SK-N-SH (cell line): ENCODE data around the gene HSF4. TPM values are rescaled to one million over a fixed set of nuclear protein-coding genes. Genes with fewer than 3 reads are reported as not detected.
"Not testable (repeated sequence)": the region's sequence is repeated elsewhere in the genome, so short reads cannot be mapped to it uniquely, and the experiment has no call there.

Experiments used
- CTCF ChIA-PET: fragments of 300-600, 350-600 bp; formaldehyde crosslinking; extraction: SDS; loops from one replicate; lab custom pipeline; 2021; lab: Yijun Ruan, JAX
- POLR2A ChIA-PET: fragments of 350-600 bp; sonication (Branson Sonifier 250); formaldehyde crosslinking; extraction: SDS; loops from one replicate; lab custom pipeline; 2020; ENCODE audit warnings: antibody characterized with exemption, inconsistent platforms; lab: Yijun Ruan, JAX
- DNase-seq: peaks from one replicate; pipeline ENCODE4 v3.0.0; 2012
- H2AFZ ChIP-seq: fragments of 200-600 bp; sonication (generic); 2 replicates; pipeline ENCODE4 v1.8.1; 2016; ENCODE audit warnings: antibody characterized with exemption, mild to moderate bottlenecking, low read depth
- H3F3A ChIP-seq: fragments of 200-600 bp; sonication (generic); replicated peaks from 2 replicates; pipeline ENCODE3; 2016; ENCODE audit warnings: antibody characterized with exemption, mild to moderate bottlenecking; ENCODE audit not compliant: insufficient read depth
- H3K27ac ChIP-seq, 2 experiments: fragments of 200-500 bp in 1 of 2; fragments of 200-600 bp in 1 of 2; sonication (Bioruptor generic) in 1 of 2; sonication (generic), shearing (Covaris generic) in 1 of 2; 2 replicates each; pipeline versions ENCODE4 v1.5.1 to v1.6.1; 2014 to 2016; ENCODE audit warnings: low read depth in 2 of 2, inconsistent platforms in 1 of 2, low read length in 1 of 2, mild to moderate bottlenecking in 1 of 2, mixed read lengths in 1 of 2
- H3K27me3 ChIP-seq: fragments of 200-600 bp; sonication (generic), shearing (Covaris generic); 2 replicates; pipeline ENCODE4 v1.6.1; 2016; ENCODE audit warnings: mixed run types; ENCODE audit not compliant: insufficient read depth
- H3K36me3 ChIP-seq, 2 experiments: fragments of 200-500 bp in 1 of 2; fragments of 200-600 bp in 1 of 2; sonication (Bioruptor generic) in 1 of 2; sonication (generic) in 1 of 2; replicated peaks in 1 of 2; 2 replicates each; pipeline versions ENCODE3 to v1.5.1; 2014 to 2016; ENCODE audit warnings: low read length in 1 of 2, mild to moderate bottlenecking in 1 of 2; ENCODE audit not compliant: insufficient read depth in 2 of 2, control insufficient read depth in 1 of 2
- H3K4me1 ChIP-seq, 2 experiments: fragments of 200-500 bp in 1 of 2; fragments of 200-600 bp in 1 of 2; sonication (Bioruptor generic) in 1 of 2; sonication (generic), shearing (Covaris generic) in 1 of 2; 2 replicates each; pipeline versions ENCODE4 v1.5.1 to v1.6.1; 2014 to 2016; ENCODE audit warnings: low read depth in 1 of 2, low read length in 1 of 2, mixed run types in 1 of 2; ENCODE audit not compliant: insufficient read depth in 2 of 2, control insufficient read depth in 1 of 2
- H3K4me2 ChIP-seq: fragments of 200-600 bp; sonication (generic), shearing (Covaris generic); 2 replicates; pipeline ENCODE4 v1.6.1; 2017; ENCODE audit warnings: mixed run types
- H3K4me3 ChIP-seq, 2 experiments: fragments of 200-500 bp in 1 of 2; fragments of 200-600 bp in 1 of 2; sonication (Bioruptor generic) in 1 of 2; sonication (generic), shearing (Covaris generic) in 1 of 2; 2 replicates each; pipeline versions ENCODE4 v1.5.1 to v1.8.1; 2014 to 2016; ENCODE audit warnings: low read depth in 2 of 2, inconsistent platforms in 1 of 2, low read length in 1 of 2, mild to moderate bottlenecking in 1 of 2, mixed read lengths in 1 of 2, moderate library complexity in 1 of 2
- H3K79me2 ChIP-seq: fragments of 200-600 bp; sonication (generic); 2 replicates; pipeline ENCODE4 v1.8.1; 2017; ENCODE audit warnings: mild to moderate bottlenecking; ENCODE audit not compliant: insufficient read depth
- H3K9ac ChIP-seq: fragments of 200-600 bp; sonication (generic); 2 replicates; pipeline ENCODE4 v1.6.1; 2017; ENCODE audit warnings: mixed run types
- H3K9me2 ChIP-seq: fragments of 200-600 bp; sonication (generic); 2 replicates; pipeline ENCODE4 v1.6.1; 2017; ENCODE audit warnings: mixed run types
- H3K9me3 ChIP-seq: fragments of 200-600 bp; sonication (generic); 2 replicates; pipeline ENCODE4 v1.6.1; 2017; ENCODE audit warnings: mixed run types, mild to moderate bottlenecking, moderate library complexity
- H4K20me1 ChIP-seq: fragments of 200-600 bp; sonication (generic); 2 replicates; pipeline ENCODE4 v1.6.1; 2017; ENCODE audit warnings: mild to moderate bottlenecking, mixed run types; ENCODE audit not compliant: insufficient read depth
- FOSL2 ChIP-seq: IDR thresholded peaks from 2 replicates; pipeline ENCODE4 v1.4.0; 2012; ENCODE audit warnings: low read depth, mild to moderate bottlenecking, moderate library complexity, borderline replicate concordance
- FOXJ3 ChIP-seq: sonication (generic); formaldehyde crosslinking; IDR thresholded peaks from 2 replicates; pipeline ENCODE4 v1.5.1; 2020; ENCODE audit warnings: mild to moderate bottlenecking, missing genetic modification reagents
- GABPA ChIP-seq: IDR thresholded peaks from 2 replicates; pipeline ENCODE4 v1.4.0; 2012; ENCODE audit warnings: low read depth, mild to moderate bottlenecking
- GATA2 ChIP-seq: sonication (generic); formaldehyde crosslinking; IDR thresholded peaks from 2 replicates; pipeline ENCODE4 v1.5.0; 2020; ENCODE audit warnings: mild to moderate bottlenecking, missing genetic modification reagents
- JUND ChIP-seq: IDR thresholded peaks from 2 replicates; pipeline ENCODE4 v1.4.0; 2012
- MXI1 ChIP-seq: IDR thresholded peaks from 2 replicates; pipeline ENCODE4 v1.6.1; 2012; ENCODE audit warnings: mild to moderate bottlenecking, low read depth, low read length, improper control_type of control experiment
- NFIC ChIP-seq: IDR thresholded peaks from 2 replicates; pipeline ENCODE4 v1.4.0; 2012; ENCODE audit warnings: borderline replicate concordance
- NRF1 ChIP-seq: IDR thresholded peaks from 2 replicates; pipeline ENCODE4 v1.6.1; 2012; ENCODE audit warnings: low read depth, mild to moderate bottlenecking, low read length
- RAD21 ChIP-seq: IDR thresholded peaks from 2 replicates; pipeline ENCODE4 v1.6.1; 2012; ENCODE audit warnings: mild to moderate bottlenecking, low read length
- SIN3A ChIP-seq: IDR thresholded peaks from 2 replicates; pipeline ENCODE4 v1.6.1; 2012; ENCODE audit warnings: low read depth, mild to moderate bottlenecking, low read length, moderate library complexity, borderline replicate concordance
- SMC3 ChIP-seq: IDR thresholded peaks from 2 replicates; pipeline ENCODE4 v1.6.1; 2012; ENCODE audit warnings: low read depth, low read length, improper control_type of control experiment
- WGBS: methylation state at CpG from one replicate; pipeline ENCODE4 v1.1.6; 2017; ENCODE audit warnings: low lambda C conversion rate; 5-methylcytosine and 5-hydroxymethylcytosine counted together
- polyA plus RNA-seq, 3 experiments: library from polyadenylated mRNA; depleted of rRNA; stranded (reverse); fragments of >200 nt; gene quantifications; 2 replicates each; pipeline ENCODE4 v1.2.3, GENCODE V29; 2012
- TF ChIP-seq, protein P1 (sequence below): IDR thresholded peaks from 2 replicates; pipeline ENCODE4 v1.4.0; 2012; ENCODE audit warnings: low read depth, borderline replicate concordance
- TF ChIP-seq, protein P2 (sequence below): fragments of 150-350 bp; IDR thresholded peaks from 2 replicates; pipeline ENCODE4 v1.6.1; 2017; ENCODE audit warnings: antibody characterized with exemption, low read length, low read depth, borderline replicate concordance

HSF4 gene
- polyA plus RNA-seq, 1 of the 3 experiments (the other 2 are of a cell fraction) = 33.4 TPM

DNA sequence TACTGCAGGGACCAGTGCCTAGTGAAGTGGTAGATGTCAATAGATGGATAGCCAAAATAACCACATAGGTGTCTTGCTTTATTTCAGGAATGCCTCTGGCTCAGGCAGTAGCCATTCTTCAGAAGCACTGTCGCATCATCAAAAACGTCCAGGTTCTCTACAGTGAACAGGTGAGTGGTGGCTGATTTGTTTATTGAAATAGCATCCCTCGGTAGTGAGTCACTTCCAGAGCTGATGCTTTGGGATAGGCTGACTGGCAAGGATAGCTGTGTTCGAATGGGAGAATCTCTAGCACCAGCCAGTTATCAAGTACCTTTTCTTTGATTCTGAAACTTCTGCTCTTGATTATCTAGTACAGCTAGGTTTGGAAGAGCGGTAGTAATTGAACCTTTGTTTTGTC, 44.5 kb upstream of the HSF4 start:
- no peak overlapping the region for H3K9ac ChIP-seq
- CTCF ChIA-PET = interaction anchor here (1.4 to 1.7 kb wide), 2 partner anchors 35 to 143 kb away, joined by 4 to 10 read pairs; no protein-coding TSS in a partner anchor
- 68% methylated on average over 5 of the region's 5 CpGs for WGBS
- peaks cover 0 to 4% of the 10 kb centered on the region in 2 experiments; a peak in 1 of 4 replicates for H3K4me1 ChIP-seq
- peaks cover 8% of the 10 kb centered on the region; the same call in 1 of the 2 replicates for H4K20me1 ChIP-seq
- H3K27me3 ChIP-seq = no peaks in the 10 kb centered on the region
- POLR2A ChIA-PET = interaction anchor here (0.9 kb wide), 1 partner anchor 31 kb away, joined by 3 read pairs; the partner anchor contains the start of gene B3GNT9
- H3K9me2 ChIP-seq = no peaks in the 10 kb centered on the region
- no peak overlapping the region for H3K4me3 ChIP-seq
- TF ChIP-seq NFIC = no peak
- no peak for TF ChIP-seq GABPA
- no peak for TF ChIP-seq RAD21
- TF ChIP-seq GATA2 (CRISPR knock-in tag) = no peak
- no peak for TF ChIP-seq NRF1
- no peak for TF ChIP-seq JUND
- TF ChIP-seq MXI1 = no peak
- no peak for TF ChIP-seq SIN3A
- TF ChIP-seq, protein P1, sequence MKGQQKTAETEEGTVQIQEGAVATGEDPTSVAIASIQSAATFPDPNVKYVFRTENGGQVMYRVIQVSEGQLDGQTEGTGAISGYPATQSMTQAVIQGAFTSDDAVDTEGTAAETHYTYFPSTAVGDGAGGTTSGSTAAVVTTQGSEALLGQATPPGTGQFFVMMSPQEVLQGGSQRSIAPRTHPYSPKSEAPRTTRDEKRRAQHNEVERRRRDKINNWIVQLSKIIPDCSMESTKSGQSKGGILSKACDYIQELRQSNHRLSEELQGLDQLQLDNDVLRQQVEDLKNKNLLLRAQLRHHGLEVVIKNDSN = no peak
- TF ChIP-seq FOXJ3 = no peak
- no peak for TF ChIP-seq FOSL2
- H3K9me3 ChIP-seq = no peaks in the 10 kb centered on the region
- peaks cover 48% of the 10 kb centered on the region for H3K79me2 ChIP-seq
- H3F3A ChIP-seq = peaks cover 11% of the 10 kb centered on the region
- no peak for DNase-seq
- no peak overlapping the region for H2AFZ ChIP-seq
- peaks cover 19 to 39% of the 10 kb centered on the region in 2 experiments for H3K36me3 ChIP-seq
- no peak overlapping the region for H3K27ac ChIP-seq
- H3K4me2 ChIP-seq = no peak overlapping the region

DNA sequence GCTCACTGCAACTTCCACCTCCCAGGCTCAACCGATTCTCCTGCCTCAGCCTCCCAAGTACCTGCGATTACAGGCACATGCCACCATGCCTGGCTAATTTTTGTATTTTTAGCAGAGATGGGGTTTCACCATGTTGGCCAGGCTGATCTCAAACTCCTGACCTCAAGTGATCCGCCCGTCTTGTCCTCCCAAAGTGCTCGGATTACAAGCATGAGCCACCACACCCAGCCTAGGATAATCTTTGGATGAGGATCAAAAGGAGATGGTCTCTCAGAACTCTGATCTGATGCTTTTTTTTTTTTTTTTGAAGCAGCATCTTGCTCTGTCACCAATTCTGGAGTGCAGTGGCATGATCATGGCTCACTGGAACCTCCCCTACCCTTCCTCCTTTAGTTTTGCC, 41.7 kb upstream of the HSF4 start:
- POLR2A ChIA-PET, H2AFZ ChIP-seq, H3K4me1 ChIP-seq, H3F3A ChIP-seq, H3K9ac ChIP-seq, DNase-seq, H3K9me2 ChIP-seq, H3K4me3 ChIP-seq, H4K20me1 ChIP-seq, H3K9me3 ChIP-seq, H3K27me3 ChIP-seq, H3K27ac ChIP-seq, H3K4me2 ChIP-seq: not testable (repeated sequence)
- CTCF ChIA-PET = interaction anchor here (0.8 kb wide), 1 partner anchor 33 kb away, joined by 3 read pairs; no protein-coding TSS in a partner anchor
- 97% methylated on average over 5 of the region's 5 CpGs for WGBS
- Histone ChIP-seq H3K36me3 (peaks cover 28 to 43% of the 10 kb centered on the region in 2 experiments), H3K79me2 (peaks cover 30% of the 10 kb centered on the region)

DNA sequence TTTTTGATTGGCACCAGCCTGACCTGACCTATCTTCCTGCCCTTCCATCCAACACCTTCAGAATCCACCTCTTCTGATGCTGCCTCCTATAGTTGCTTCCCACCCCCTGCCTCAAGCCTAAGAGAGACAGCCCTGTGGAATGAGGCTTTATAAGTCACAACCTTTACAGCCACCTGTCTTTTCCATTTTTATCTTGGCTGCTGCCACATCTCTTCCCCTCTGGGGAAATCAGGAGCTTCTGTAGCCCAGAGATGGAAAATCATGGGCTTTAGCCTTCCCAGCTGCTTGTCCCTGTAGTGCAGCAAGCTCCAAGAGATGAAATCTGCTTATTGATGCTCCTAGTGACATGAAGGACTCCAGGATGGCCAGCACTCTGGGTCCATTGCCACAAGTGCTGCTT, 36.1 kb upstream of the HSF4 start:
- no peaks in the 10 kb centered on the region for H3K9me2 ChIP-seq

More for the DNA sequence above, 36.1 kb upstream of the HSF4 start:
- ChIA-PET POLR2A (no interaction called here), CTCF (interaction anchor here (0.9 to 2.8 kb wide), 4 partner anchors 10 to 143 kb away, joined by 3 to 11 read pairs (median 4); no protein-coding TSS in a partner anchor)
- Histone ChIP-seq H3K27ac (no peak overlapping the region), H3K4me2 (no peak overlapping the region), H3F3A (no peaks in the 10 kb centered on the region), H3K9ac (no peak overlapping the region), H2AFZ (no peak overlapping the region), H3K9me3 (no peaks in the 10 kb centered on the region), H3K27me3 (no peaks in the 10 kb centered on the region), H4K20me1 (no peaks in the 10 kb centered on the region), H3K4me3 (no peak overlapping the region), H3K4me1 (no peaks in the 10 kb centered on the region), H3K79me2 (0 out of 2 replicates have a peak, but pooled peaks cover 2% of the 10 kb centered on the region), H3K36me3 (peaks cover 33 to 44% of the 10 kb centered on the region in 2 experiments)
- TF ChIP-seq, protein P2, sequence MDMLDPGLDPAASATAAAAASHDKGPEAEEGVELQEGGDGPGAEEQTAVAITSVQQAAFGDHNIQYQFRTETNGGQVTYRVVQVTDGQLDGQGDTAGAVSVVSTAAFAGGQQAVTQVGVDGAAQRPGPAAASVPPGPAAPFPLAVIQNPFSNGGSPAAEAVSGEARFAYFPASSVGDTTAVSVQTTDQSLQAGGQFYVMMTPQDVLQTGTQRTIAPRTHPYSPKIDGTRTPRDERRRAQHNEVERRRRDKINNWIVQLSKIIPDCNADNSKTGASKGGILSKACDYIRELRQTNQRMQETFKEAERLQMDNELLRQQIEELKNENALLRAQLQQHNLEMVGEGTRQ = no peak
- TF ChIP-seq GABPA (no peak), SMC3 (no peak)
- no peak for DNase-seq
